ENCODE data around the gene CLEC3B.
"Not testable (repeated sequence)": the region's sequence is repeated elsewhere in the genome, so short reads cannot be mapped to it uniquely, and the experiment has no call there.

CLEC3B gene

GRCh38 chr3:45071075-45071474 lies 45.0 kb downstream of the CLEC3B start:
- DNase-seq, result no peak

GRCh38 chr3:45075821-45076625 lies 49.9 kb downstream of the CLEC3B start:
- no peak for DNase-seq

GRCh38 chr3:45078256-45078655 lies 52.2 kb downstream of the CLEC3B start:
- not testable (repeated sequence) for DNase-seq

GRCh38 chr3:45078910-45079522 lies 52.9 kb downstream of the CLEC3B start:
- no peak for DNase-seq

GRCh38 chr3:45079715-45080114 lies 53.6 kb downstream of the CLEC3B start:
- DNase-seq, result no peak

GRCh38 chr3:45080824-45081223 lies 54.7 kb downstream of the CLEC3B start:
- no peak for DNase-seq

- no peak for DNase-seq
These were observed 55.5 kb downstream of the CLEC3B start for GRCh38 chr3:45081506-45082141.

- DNase-seq, result no peak
These were observed 56.0 kb downstream of the CLEC3B start for GRCh38 chr3:45082142-45082538.

GRCh38 chr3:45083023-45083422 lies 56.9 kb downstream of the CLEC3B start:
- DNase-seq, result no peak

GRCh38 chr3:45084361-45084760 lies 58.3 kb downstream of the CLEC3B start:
- no peak for DNase-seq

GRCh38 chr3:45084820-45085816 lies 59.0 kb downstream of the CLEC3B start:
- DNase-seq, result no peak
